Endometrium (tissue), 2 donors: ENCODE measurements around the gene PLK5.

Experiments
- FAIRE-seq: peaks from 2 replicates; lab custom pipeline; 2012; peaks lifted over from hg19 to GRCh38; lab: Jason Lieb, UNC
- donor health status: control.
- donor health status: control.

PLK5 gene

GRCh38 chr19:1577090-1577928 lies 53.4 kb downstream of the PLK5 start:
- no peak for FAIRE-seq

GRCh38 chr19:1577929-1578618 lies 54.2 kb downstream of the PLK5 start:
- no peak for FAIRE-seq

- FAIRE-seq, result no peak
Measured at GRCh38 chr19:1579222-1579621, 55.3 kb downstream of the PLK5 start.

GRCh38 chr19:1580382-1580781 lies 56.5 kb downstream of the PLK5 start:
- no peak for FAIRE-seq

- FAIRE-seq, result no peak
Measured at GRCh38 chr19:1580957-1581356, 57.1 kb downstream of the PLK5 start.

GRCh38 chr19:1582201-1582600 lies 58.3 kb downstream of the PLK5 start:
- FAIRE-seq, result no peak

- no peak for FAIRE-seq
Measured at GRCh38 chr19:1584500-1585242, 60.8 kb downstream of the PLK5 start.

- no peak for FAIRE-seq
Measured at GRCh38 chr19:1585243-1585580, 61.3 kb downstream of the PLK5 start.
